MCF 10A (cell line): ENCODE measurements around the gene FARS2. TPM values are rescaled to one million over a fixed set of nuclear protein-coding genes. Genes with fewer than 3 reads are reported as not detected.
"Not testable (repeated sequence)": the region's sequence is repeated elsewhere in the genome, so short reads cannot be mapped to it uniquely, and the experiment has no call there.

Experiments
- BruUV-seq: library from RNA; stranded (reverse); fragments of 400-500 nt; replicated peaks from 2 replicates; lab custom pipeline; 2021; lab: Mats Ljungman, UMichigan
- CTCF ChIA-PET: fragments of 300-600 bp; sonication (Branson Sonifier 250); formaldehyde crosslinking; extraction: SDS; loops from one replicate; lab custom pipeline; 2021; ENCODE audit warnings: antibody characterized with exemption, inconsistent platforms; lab: Yijun Ruan, JAX
- POLR2A ChIA-PET: fragments of 300-600, 350-650 bp; sonication (Branson Sonifier 250); formaldehyde crosslinking; extraction: SDS; loops from one replicate; lab custom pipeline; 2020; ENCODE audit warnings: antibody characterized with exemption, inconsistent platforms; lab: Yijun Ruan, JAX
- DNase-seq: peaks from one replicate; pipeline ENCODE4 v3.0.0-alpha.2; 2018; ENCODE audit not compliant: unreplicated experiment
- H3K27ac Mint-ChIP-seq: one replicate; pipeline ENCODE4 v1.8.0; 2022; ENCODE audit warnings: mild to moderate bottlenecking, low read depth, mixed read lengths; ENCODE audit not compliant: unreplicated experiment
- H3K27me3 Mint-ChIP-seq: one replicate; pipeline ENCODE4 v1.8.0; 2022; ENCODE audit warnings: mixed read lengths; ENCODE audit not compliant: insufficient read depth, unreplicated experiment
- H3K36me3 Mint-ChIP-seq: one replicate; pipeline ENCODE4 v1.8.0; 2022; ENCODE audit warnings: mild to moderate bottlenecking, moderate library complexity, mixed read lengths; ENCODE audit not compliant: insufficient read depth, unreplicated experiment
- H3K4me1 Mint-ChIP-seq: one replicate; pipeline ENCODE4 v1.8.0; 2022; ENCODE audit warnings: mixed read lengths; ENCODE audit not compliant: insufficient read depth, unreplicated experiment
- H3K4me3 Mint-ChIP-seq: one replicate; pipeline ENCODE4 v1.8.0; 2022; ENCODE audit warnings: mild to moderate bottlenecking, moderate library complexity, mixed read lengths; ENCODE audit not compliant: unreplicated experiment
- H3K9me3 Mint-ChIP-seq: one replicate; pipeline ENCODE4 v1.8.0; 2022; ENCODE audit warnings: mixed read lengths; ENCODE audit not compliant: unreplicated experiment
- CTCF ChIP-seq: fragments of 200-600 bp; IDR thresholded peaks from one replicate; pipeline ENCODE4 v1.8.0; 2022; ENCODE audit warnings: antibody characterized with exemption, mild to moderate bottlenecking; ENCODE audit not compliant: unreplicated experiment
- intact Hi-C: fragments of 100-400 bp; cut with micrococcal nuclease; formaldehyde crosslinking; loops from 2 replicates; pipeline ENCODE4 v1.14.1; 2022
- total RNA-seq: library from RNA; stranded (reverse); gene quantifications from 2 replicates; pipeline ENCODE4 v1.2.3, GENCODE V29; 2022

FARS2 gene
- total RNA-seq, 1 experiment from 2014 or later, result 18.2 TPM

DNA sequence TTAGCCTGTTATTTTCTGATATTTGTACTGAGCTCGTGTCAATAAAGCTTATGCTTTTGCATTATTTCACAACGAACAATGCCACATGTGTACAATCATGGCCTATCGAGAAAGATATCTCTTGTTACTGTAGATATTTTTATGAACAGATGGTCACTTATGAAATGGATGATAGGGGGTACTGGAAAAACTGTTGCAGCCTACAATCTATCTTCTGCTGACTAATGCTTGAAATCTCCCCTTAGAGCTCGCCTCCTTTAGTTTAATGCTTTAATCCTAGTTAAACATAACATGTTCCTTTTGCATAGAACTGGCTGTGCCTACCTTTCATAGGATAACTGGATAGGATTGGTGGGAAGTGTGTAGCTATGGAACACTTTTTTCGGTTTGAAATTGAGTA, 296.2 kb downstream of the FARS2 start:
- CTCF ChIA-PET, result no interaction called here

DNA sequence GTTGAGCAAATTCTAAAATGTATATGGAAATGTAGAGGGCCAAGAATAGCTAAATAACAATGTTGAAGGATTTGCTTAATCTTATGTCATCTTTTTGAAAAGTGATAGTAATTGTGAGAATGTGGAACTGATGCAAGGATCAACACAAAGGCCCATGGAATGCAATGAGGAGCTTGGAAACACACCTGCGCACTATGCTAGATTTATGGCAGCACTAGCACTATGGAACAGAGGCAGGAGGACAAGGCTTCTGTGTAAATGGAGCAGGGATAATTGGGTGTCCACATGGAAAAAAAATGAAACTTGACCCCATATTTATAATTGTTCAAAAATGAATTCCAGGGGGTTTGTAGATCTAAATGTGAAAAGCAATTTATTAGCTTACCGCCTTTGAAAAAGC, 298.3 kb downstream of the FARS2 start:
- Mint-ChIP-seq H3K27me3 (no peaks in the 10 kb centered on the region), H3K4me1 (no peaks in the 10 kb centered on the region), H3K4me3 (no peak overlapping the region), H3K9me3 (no peaks in the 10 kb centered on the region), H3K36me3 (no peaks in the 10 kb centered on the region), H3K27ac (no peak overlapping the region)
- POLR2A ChIA-PET, result no interaction called here
- no peak for DNase-seq
- intact Hi-C loops, result no loop called here
- no TSS peak for BruUV-seq
- CTCF ChIA-PET, result no interaction called here
- no peak for TF ChIP-seq CTCF

More for the DNA sequence above, 296.2 kb downstream of the FARS2 start:
- H3K9me3 Mint-ChIP-seq, result no peaks in the 10 kb centered on the region
- POLR2A ChIA-PET, result no interaction called here
- no peak for TF ChIP-seq CTCF
- no peak overlapping the region for H3K27ac Mint-ChIP-seq
- no peaks in the 10 kb centered on the region for H3K4me1 Mint-ChIP-seq
- no TSS peak for BruUV-seq
- H3K36me3 Mint-ChIP-seq, result peaks cover 6% of the 10 kb centered on the region
- intact Hi-C loops, result no loop called here
- DNase-seq, result no peak
- no peak overlapping the region for H3K4me3 Mint-ChIP-seq
- H3K27me3 Mint-ChIP-seq, result no peaks in the 10 kb centered on the region

DNA sequence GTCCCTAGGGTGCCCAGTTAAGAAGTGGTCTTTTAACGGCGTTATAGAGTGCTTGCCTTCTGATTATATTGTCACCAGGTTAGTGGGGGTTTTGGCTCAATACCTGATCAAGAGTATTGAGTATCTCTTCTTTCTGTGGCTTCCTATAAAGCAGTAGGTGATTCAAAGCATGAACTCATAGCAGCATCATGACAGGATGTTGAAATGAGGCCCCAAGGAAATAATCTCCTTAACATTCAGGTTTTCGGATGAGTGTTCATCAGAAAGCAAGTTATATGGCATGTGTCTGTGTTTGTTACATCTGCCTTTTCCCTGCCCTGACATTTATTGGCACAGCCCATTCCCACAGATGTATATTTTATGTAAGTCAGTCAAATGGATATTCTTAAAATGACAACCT, 301.0 kb downstream of the FARS2 start:
- TF ChIP-seq CTCF, result no peak
- Mint-ChIP-seq H3K4me1 (no peaks in the 10 kb centered on the region), H3K4me3 (no peak overlapping the region), H3K9me3 (no peaks in the 10 kb centered on the region), H3K36me3 (no peaks in the 10 kb centered on the region), H3K27ac (no peak overlapping the region), H3K27me3 (no peaks in the 10 kb centered on the region)
- POLR2A ChIA-PET, result no interaction called here
- intact Hi-C loops, result no loop called here
- no peak for DNase-seq
- CTCF ChIA-PET, result no interaction called here
- BruUV-seq, result no TSS peak

DNA sequence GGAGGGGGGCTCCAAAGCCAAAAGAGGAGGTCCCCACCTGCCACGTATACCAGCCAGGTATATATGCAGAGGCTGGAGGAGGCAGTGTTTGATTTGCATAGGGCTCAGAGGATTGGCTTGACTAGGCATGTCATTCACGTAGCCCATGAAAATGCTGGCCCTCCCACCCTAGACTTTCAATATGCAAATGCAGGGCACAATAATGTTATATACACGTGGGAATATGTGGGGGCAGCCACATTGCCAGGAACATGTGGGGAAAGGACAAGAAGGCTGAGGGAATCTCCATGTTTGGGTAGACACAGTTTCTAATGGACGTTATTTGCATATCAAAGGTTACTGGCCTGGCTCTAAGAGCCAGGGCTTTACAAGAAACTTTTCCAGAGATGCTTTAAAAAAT, 301.8 kb downstream of the FARS2 start:
- no TSS peak for BruUV-seq
- Mint-ChIP-seq H3K27ac (no peak overlapping the region), H3K9me3 (no peaks in the 10 kb centered on the region), H3K36me3 (no peaks in the 10 kb centered on the region), H3K4me3 (no peak overlapping the region), H3K27me3 (no peaks in the 10 kb centered on the region), H3K4me1 (no peaks in the 10 kb centered on the region)
- no peak for TF ChIP-seq CTCF
- ChIA-PET POLR2A (no interaction called here), CTCF (no interaction called here)
- no peak for DNase-seq
- intact Hi-C loops, result no loop called here

- BruUV-seq, CTCF ChIA-PET, intact Hi-C loops, H3K27me3 Mint-ChIP-seq, POLR2A ChIA-PET, H3K4me3 Mint-ChIP-seq, H3K4me1 Mint-ChIP-seq, H3K9me3 Mint-ChIP-seq, H3K27ac Mint-ChIP-seq, H3K36me3 Mint-ChIP-seq: not testable (repeated sequence)
- peak; percentile 1 for DNase-seq
Observed at GRCh38 chr6:5564746-5565145, 303.4 kb downstream of the FARS2 start.
